ENCODE measurements around the gene PREX1. TPM values are rescaled to one million over a fixed set of nuclear protein-coding genes. Genes with fewer than 3 reads are reported as not detected.

The PREX1 gene
- total and polyA plus RNA-seq, 2 experiments from 2014 or later, result 2.4 to 10.3 TPM

- TF ChIP-seq ZNF462 (CRISPR knock-in tag; IDR thresholded peaks at IDR 0.05), result no peak
- TF ChIP-seq CREB1 (CRISPR knock-in tag; IDR thresholded peaks at IDR 0.05; ENCODE audit: low read depth), result no peak
- no peak for TF ChIP-seq ZNF114 (CRISPR knock-in tag; IDR thresholded peaks at IDR 0.05)
- TF ChIP-seq STAT1 (IDR thresholded peaks at IDR 0.05; ENCODE audit: unreplicated experiment), result no peak
These were observed 160.3 kb downstream of the PREX1 start (continued) for GRCh38 chr20:48667481-48667880.

GRCh38 chr20:48665785-48666184 is 162.0 kb downstream of the PREX1 start:
- H3K27me3 Mint-ChIP-seq (ENCODE audit: insufficient read depth, low read depth, poor library complexity), result peaks cover 10% of the 10 kb centered on the region
- peaks cover 16% of the 10 kb centered on the region for H3K36me3 Mint-ChIP-seq (ENCODE audit: low read depth)
- H3K4me1 Mint-ChIP-seq, result no peaks in the 10 kb centered on the region; the same call in 2 of the 3 replicates
- Histone ChIP-seq H3K4me2 (no peak overlapping the region), H3F3A (replicated peaks; ENCODE audit: low read depth) (no peaks in the 10 kb centered on the region), H3K27me3 (ENCODE audit: insufficient read depth) (no peaks in the 10 kb centered on the region), H3K27ac (ENCODE audit: low read depth) (no peak overlapping the region), H3K4me1 (ENCODE audit: insufficient read depth) (no peaks in the 10 kb centered on the region), H4K20me1 (replicated peaks; ENCODE audit: insufficient read depth) (no peaks in the 10 kb centered on the region), H3K36me3 (ENCODE audit: insufficient read depth) (no peaks in the 10 kb centered on the region), H3K9me2 (ENCODE audit: insufficient read depth) (no peaks in the 10 kb centered on the region), H3K4me3 (no peak overlapping the region), H3K79me2 (replicated peaks; ENCODE audit: insufficient read depth) (no peaks in the 10 kb centered on the region), H2AFZ (no peak overlapping the region)
- peaks cover 13% of the 10 kb centered on the region for H3K9me3 Mint-ChIP-seq
- H3K27ac Mint-ChIP-seq, result no peak overlapping the region
- DNase-seq (ENCODE audit: low spot score) (no peak), ATAC-seq (no peak)
- H3K4me3 Mint-ChIP-seq, result no peak overlapping the region
- TF ChIP-seq ZNF114 (CRISPR knock-in tag; IDR thresholded peaks at IDR 0.05) (no peak), JUNB (IDR thresholded peaks at IDR 0.05; ENCODE audit: unreplicated experiment) (no peak), ZNF462 (CRISPR knock-in tag; IDR thresholded peaks at IDR 0.05) (no peak), REST (IDR thresholded peaks at IDR 0.05; ENCODE audit: unreplicated experiment) (no peak)
